CD4-positive, alpha-beta T cell (primary cell): ENCODE results near the gene SERTM1. TPM values are rescaled to one million over a fixed set of nuclear protein-coding genes. Genes with fewer than 3 reads are reported as not detected.

Experiments
- ATAC-seq: fragments of 200-7000 bp; cut with Tn5 transposase; one replicate; pipeline ENCODE4 v1.10.0; 2022; ENCODE audit warnings: mild to moderate bottlenecking; ENCODE audit not compliant: poor library complexity
- CTCF ChIA-PET: fragments of 350-600 bp; sonication (Branson Sonifier 250); formaldehyde crosslinking; loops from one replicate; lab custom pipeline; 2021; ENCODE audit warnings: antibody characterized with exemption, inconsistent platforms; lab: Charles Lee
- POLR2A ChIA-PET: fragments of 350-600 bp; sonication (Branson Sonifier 250); formaldehyde crosslinking; loops from one replicate; lab custom pipeline; 2021; ENCODE audit warnings: antibody characterized with exemption, inconsistent platforms; lab: Charles Lee
- DNase-seq, 14 experiments: peaks; one replicate each; pipeline ENCODE4 v3.0.0-alpha.2; 2013 to 2020; ENCODE audit warnings: mixed read lengths in 2 of 14
- H3K27ac ChIP-seq, 2 donors: one replicate each; pipeline versions ENCODE4 v1.5.1 to v1.7.0; 2013; ENCODE audit warnings: low read length in 2 of 2, low read depth in 1 of 2, mild to moderate bottlenecking in 1 of 2
- H3K27me3 ChIP-seq, 2 experiments: 1 replicate in 1 of 2; 2 replicates in 1 of 2; pipeline versions ENCODE4 v1.6.1 to v1.7.0; 2013; ENCODE audit warnings: low read length in 2 of 2, control low read depth in 1 of 2, mild to moderate bottlenecking in 1 of 2, moderate library complexity in 1 of 2; ENCODE audit not compliant: insufficient read depth in 2 of 2, control insufficient read depth in 1 of 2
- H3K36me3 ChIP-seq: one replicate; pipeline ENCODE4 v1.6.1; 2013; ENCODE audit warnings: low read length, control low read depth; ENCODE audit not compliant: insufficient read depth
- H3K4me1 ChIP-seq: one replicate; pipeline ENCODE4 v1.6.1; 2013; ENCODE audit warnings: low read length, control low read depth; ENCODE audit not compliant: insufficient read depth
- H3K4me3 ChIP-seq: one replicate; pipeline ENCODE4 v1.5.1; 2013; ENCODE audit warnings: mild to moderate bottlenecking, low read length, moderate library complexity
- H3K9me3 ChIP-seq, 2 experiments: 1 replicate in 1 of 2; 2 replicates in 1 of 2; pipeline versions ENCODE4 v1.6.1 to v1.7.0; 2013; ENCODE audit warnings: low read length in 2 of 2, mild to moderate bottlenecking in 2 of 2, control low read depth in 1 of 2, moderate library complexity in 1 of 2; ENCODE audit not compliant: control insufficient read depth in 1 of 2, insufficient read depth in 1 of 2
- H3K27ac Mint-ChIP-seq: one replicate; pipeline ENCODE4 v1.8.0; 2020; ENCODE audit warnings: mixed read lengths
- H3K27me3 Mint-ChIP-seq: one replicate; pipeline ENCODE4 v1.8.0; 2021; ENCODE audit warnings: mixed read lengths
- H3K36me3 Mint-ChIP-seq: one replicate; pipeline ENCODE4 v1.8.0; 2021; ENCODE audit warnings: low read depth, mixed read lengths
- H3K4me1 Mint-ChIP-seq: one replicate; pipeline ENCODE4 v1.8.0; 2021; ENCODE audit warnings: low read depth, mixed read lengths
- H3K4me3 Mint-ChIP-seq: one replicate; pipeline ENCODE4 v1.8.0; 2020; ENCODE audit warnings: mild to moderate bottlenecking, mixed read lengths
- H3K9me3 Mint-ChIP-seq: one replicate; pipeline ENCODE4 v1.8.0; 2020; ENCODE audit warnings: mixed read lengths
- CTCF ChIP-seq: fragments of 200-600 bp; IDR thresholded peaks from one replicate; pipeline ENCODE4 v1.8.0; 2022; ENCODE audit warnings: antibody characterized with exemption, mild to moderate bottlenecking
- intact Hi-C, 2 experiments: fragments of 100-400 bp; cut with DNase I in 1 of 2; cut with micrococcal nuclease in 1 of 2; formaldehyde crosslinking; loops; one replicate each; pipeline versions ENCODE4 v1.15.1 to v1.9.0; 2023 to 2025; cut with DNase I, micrococcal nuclease
- polyA plus RNA-seq, 2 donors: library from polyadenylated mRNA; unstranded; fragments of 120-200 nt; gene quantifications; one replicate each; pipeline ENCODE4 v1.2.1, GENCODE V29; 2013
- total RNA-seq, 174 experiments: library from RNA in 2 of 174; stranded (reverse) in 2 of 174; gene quantifications; one replicate each; pipeline ENCODE4 v1.2.3 and lab custom pipeline; 2021 to 2026

SERTM1 gene
- total RNA-seq (not detected), total RNA-seq (lab: John Stamatoyannopoulos, UW) (0 to 0.08 (median 0) reads per million in 172 experiments)
- polyA plus RNA-seq (2013, experiment 1 of 2): not detected
- polyA plus RNA-seq (2013, experiment 2 of 2): 0.04 TPM

- intact Hi-C loops: no loop called here
- no peak within 1 kb of the TSS for H3K4me3 Mint-ChIP-seq
- ChIA-PET POLR2A (no interaction called here), CTCF (no interaction called here)
- H3K27ac Mint-ChIP-seq: no peak within 1 kb of the TSS
- Histone ChIP-seq H3K4me3 (no peak within 1 kb of the TSS), H3K9me3 (peaks cover 0 to 5% of the 10 kb centered on the region in 2 experiments), H3K36me3 (no peaks in the 10 kb centered on the region), H3K27ac (no peak within 1 kb of the TSS), H3K27me3 (peaks cover 15 to 21% of the 10 kb centered on the region in 2 experiments), H3K4me1 (no peaks in the 10 kb centered on the region)
- H3K27me3 Mint-ChIP-seq: peaks cover 63% of the 10 kb centered on the region
- H3K9me3 Mint-ChIP-seq: no peaks in the 10 kb centered on the region
- DNase-seq (no peak), ATAC-seq (no peak)
- H3K36me3 Mint-ChIP-seq: no peaks in the 10 kb centered on the region
- H3K4me1 Mint-ChIP-seq: no peaks in the 10 kb centered on the region
- TF ChIP-seq CTCF: no peak
Measured at GRCh38 chr13:36673838-36674326, at the start of gene SERTM1. TSS of gene SERTM1 (plus strand) at chr13:36674020. CDS start at chr13:36695079, 21,059 bp downstream.

DNA sequence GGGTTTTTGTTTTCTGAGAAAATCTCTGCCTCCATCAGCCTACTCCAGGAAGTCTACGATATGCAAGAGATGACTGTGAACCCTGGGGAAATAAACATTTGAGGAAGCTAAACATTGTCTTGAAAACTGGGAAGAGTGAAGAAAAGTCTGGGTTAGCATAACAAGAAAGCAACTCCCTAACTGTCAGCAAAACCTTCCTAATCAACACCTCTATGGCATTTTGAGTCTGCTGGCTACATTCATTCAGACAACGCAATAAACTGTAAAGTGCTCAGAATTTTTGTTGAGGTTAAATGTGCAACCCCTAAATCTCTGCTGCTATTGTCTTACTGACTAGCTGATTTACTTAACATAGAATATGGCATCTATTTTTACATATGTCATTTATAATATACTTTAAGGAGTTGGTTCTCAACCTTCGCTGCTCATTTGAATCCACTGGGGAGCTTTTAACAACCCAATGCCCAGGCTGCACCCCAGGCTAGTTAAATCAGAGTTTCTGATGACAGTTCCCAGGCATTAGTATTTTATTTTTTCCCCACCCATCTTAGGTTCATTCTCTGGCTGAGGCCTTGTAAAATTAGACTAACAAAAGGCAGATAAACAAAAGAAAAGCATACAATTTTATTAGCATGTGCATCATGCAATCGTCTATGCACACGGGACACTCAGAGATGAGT is 45.3 kb upstream of the SERTM1 start:
- H3K4me1 Mint-ChIP-seq: no peaks in the 10 kb centered on the region
- Histone ChIP-seq H3K9me3 (no peaks in the 10 kb centered on the region), H3K4me3 (no peak overlapping the region), H3K36me3 (no peaks in the 10 kb centered on the region), H3K27me3 (no peaks in the 10 kb centered on the region), H3K4me1 (no peaks in the 10 kb centered on the region), H3K27ac (no peak overlapping the region)
- no peak for ATAC-seq
- H3K9me3 Mint-ChIP-seq: no peaks in the 10 kb centered on the region
- intact Hi-C loops: no loop called here
- H3K27me3 Mint-ChIP-seq: no peaks in the 10 kb centered on the region
- no peak for DNase-seq
- CTCF ChIA-PET: no interaction called here
- no peaks in the 10 kb centered on the region for H3K36me3 Mint-ChIP-seq
- TF ChIP-seq CTCF: no peak
- POLR2A ChIA-PET: no interaction called here
- no peak overlapping the region for H3K4me3 Mint-ChIP-seq
- H3K27ac Mint-ChIP-seq: no peak overlapping the region

DNA sequence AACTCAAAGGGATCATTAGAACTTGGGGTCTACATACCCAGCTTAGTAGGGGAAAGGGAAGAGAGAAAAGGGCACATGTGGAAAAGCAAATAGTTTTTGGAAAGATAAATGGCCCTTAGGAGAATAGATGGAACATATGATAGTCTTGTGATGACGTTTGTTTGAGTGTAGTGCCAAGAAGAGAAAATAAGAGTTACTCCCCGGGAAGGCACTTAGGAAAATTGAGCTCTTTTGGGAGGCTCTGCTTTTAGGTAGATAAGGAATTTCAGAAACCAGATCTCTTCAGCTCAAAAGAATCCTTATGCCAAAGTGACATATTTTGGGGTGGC is 44.8 kb upstream of the SERTM1 start:
- H3K4me1 Mint-ChIP-seq: no peaks in the 10 kb centered on the region
- no peak overlapping the region for H3K4me3 ChIP-seq
- no peaks in the 10 kb centered on the region for H3K9me3 ChIP-seq
- DNase-seq (no peak), ATAC-seq (no peak)
- CTCF ChIA-PET: no interaction called here
- H3K27me3 ChIP-seq: no peaks in the 10 kb centered on the region
- peaks cover 2% of the 10 kb centered on the region for H3K27me3 Mint-ChIP-seq
- TF ChIP-seq CTCF: no peak
- POLR2A ChIA-PET: no interaction called here
- H3K36me3 ChIP-seq: no peaks in the 10 kb centered on the region
- H3K27ac ChIP-seq: no peak overlapping the region
- no peaks in the 10 kb centered on the region for H3K36me3 Mint-ChIP-seq
- H3K4me3 Mint-ChIP-seq: no peak overlapping the region
- no peaks in the 10 kb centered on the region for H3K9me3 Mint-ChIP-seq
- no peak overlapping the region for H3K27ac Mint-ChIP-seq
- intact Hi-C loops: no loop called here
- H3K4me1 ChIP-seq: no peaks in the 10 kb centered on the region
